ENCODE data around the gene ALG2.

DNA sequence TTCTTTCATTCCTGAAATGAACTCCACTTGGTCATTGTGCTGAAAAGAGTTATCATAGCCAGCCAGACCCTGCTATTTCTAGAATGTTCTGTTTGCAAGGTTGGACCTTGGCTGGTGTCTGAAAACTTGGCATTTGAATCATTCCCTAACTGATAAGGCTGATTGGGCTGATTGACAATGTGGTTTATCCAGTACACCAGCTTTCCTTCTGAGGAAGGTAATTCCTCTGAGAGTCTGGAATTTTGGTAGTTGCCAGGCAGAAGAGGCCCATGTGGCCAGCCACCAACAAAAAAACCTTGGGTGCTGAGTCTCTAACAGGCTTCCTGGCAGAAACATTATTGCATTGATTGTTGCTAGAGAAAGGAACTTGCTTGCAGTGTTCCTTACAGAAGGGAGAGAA is 15.6 kb upstream of the ALG2 start:
- TF ChIP-seq, protein P1, sequence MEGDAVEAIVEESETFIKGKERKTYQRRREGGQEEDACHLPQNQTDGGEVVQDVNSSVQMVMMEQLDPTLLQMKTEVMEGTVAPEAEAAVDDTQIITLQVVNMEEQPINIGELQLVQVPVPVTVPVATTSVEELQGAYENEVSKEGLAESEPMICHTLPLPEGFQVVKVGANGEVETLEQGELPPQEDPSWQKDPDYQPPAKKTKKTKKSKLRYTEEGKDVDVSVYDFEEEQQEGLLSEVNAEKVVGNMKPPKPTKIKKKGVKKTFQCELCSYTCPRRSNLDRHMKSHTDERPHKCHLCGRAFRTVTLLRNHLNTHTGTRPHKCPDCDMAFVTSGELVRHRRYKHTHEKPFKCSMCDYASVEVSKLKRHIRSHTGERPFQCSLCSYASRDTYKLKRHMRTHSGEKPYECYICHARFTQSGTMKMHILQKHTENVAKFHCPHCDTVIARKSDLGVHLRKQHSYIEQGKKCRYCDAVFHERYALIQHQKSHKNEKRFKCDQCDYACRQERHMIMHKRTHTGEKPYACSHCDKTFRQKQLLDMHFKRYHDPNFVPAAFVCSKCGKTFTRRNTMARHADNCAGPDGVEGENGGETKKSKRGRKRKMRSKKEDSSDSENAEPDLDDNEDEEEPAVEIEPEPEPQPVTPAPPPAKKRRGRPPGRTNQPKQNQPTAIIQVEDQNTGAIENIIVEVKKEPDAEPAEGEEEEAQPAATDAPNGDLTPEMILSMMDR (IDR thresholded peaks at IDR 0.05): no peak
- TF ChIP-seq POLR2A (IDR thresholded peaks at IDR 0.05) (no peak), POLR2AphosphoS5 (IDR thresholded peaks at IDR 0.05) (no peak)

Data from suprapubic skin (tissue), 4 donors.